CD4-positive, alpha-beta T cell treated with Interleukin-1 beta for 1 hour (primary cell): ENCODE data around the gene EFNA5.
"Not testable (repeated sequence)": the region's sequence is repeated elsewhere in the genome, so short reads cannot be mapped to it uniquely, and the experiment has no call there.

Experiments used
- DNase-seq, 2 donors: peaks; one replicate each; pipeline ENCODE4 v3.0.0-alpha.2; 2020 to 2022

EFNA5 gene

DNA sequence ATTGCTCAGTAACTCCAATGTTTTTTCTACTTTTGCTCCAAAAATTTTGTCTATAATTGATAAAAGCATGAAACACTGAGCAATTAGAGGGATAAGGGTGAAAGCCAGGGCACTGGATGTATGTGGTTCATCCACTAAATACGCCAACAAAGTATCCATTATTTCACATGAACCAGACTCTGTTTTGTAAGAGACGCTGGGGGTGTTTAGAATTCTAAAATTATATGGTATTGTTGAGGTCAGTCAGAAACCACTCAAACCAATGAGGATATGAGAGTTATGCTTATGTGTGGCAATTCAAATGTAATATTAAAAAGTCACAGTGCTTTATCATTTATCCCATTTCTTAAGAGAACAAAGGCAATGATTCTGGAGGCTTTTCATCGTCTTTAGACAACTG lies 220.2 kb downstream of the EFNA5 start:
- no peak for DNase-seq

- no peak for DNase-seq
These were observed 221.4 kb downstream of the EFNA5 start for GRCh38 chr5:107449369-107449768.

- DNase-seq: no peak
These were observed 223.2 kb downstream of the EFNA5 start for GRCh38 chr5:107447587-107447986.

GRCh38 chr5:107446972-107447371 lies 223.8 kb downstream of the EFNA5 start:
- no peak for DNase-seq

DNA sequence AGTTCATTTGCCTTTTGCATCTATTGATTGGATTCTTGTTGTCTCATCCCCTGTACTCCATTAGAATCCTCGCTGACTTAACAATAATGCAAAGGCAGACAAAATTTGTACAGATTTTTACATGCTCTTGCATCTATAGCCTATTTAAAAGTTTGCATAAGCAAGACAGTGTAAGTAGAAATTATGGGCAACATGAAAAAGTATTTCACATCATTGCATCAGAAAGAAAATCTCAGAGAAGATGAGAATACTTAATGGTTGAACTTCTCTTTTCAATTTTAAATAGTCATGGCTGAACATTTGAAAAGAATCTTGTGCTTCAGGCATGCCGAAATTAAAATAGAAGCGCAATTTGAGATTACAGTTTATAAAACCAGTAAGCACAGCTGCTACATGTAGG lies 226.4 kb downstream of the EFNA5 start:
- DNase-seq: no peak

GRCh38 chr5:107443897-107444296 lies 226.8 kb downstream of the EFNA5 start:
- DNase-seq: no peak

- DNase-seq: no peak
These were observed 228.3 kb downstream of the EFNA5 start for GRCh38 chr5:107442452-107442851.

- DNase-seq: no peak
These were observed 230.9 kb downstream of the EFNA5 start for GRCh38 chr5:107439832-107440231.

GRCh38 chr5:107437986-107438510 lies 232.7 kb downstream of the EFNA5 start:
- DNase-seq: no peak

GRCh38 chr5:107437154-107437553 lies 233.6 kb downstream of the EFNA5 start:
- no peak for DNase-seq

- no peak for DNase-seq
These were observed 234.5 kb downstream of the EFNA5 start for GRCh38 chr5:107436201-107436600.

DNA sequence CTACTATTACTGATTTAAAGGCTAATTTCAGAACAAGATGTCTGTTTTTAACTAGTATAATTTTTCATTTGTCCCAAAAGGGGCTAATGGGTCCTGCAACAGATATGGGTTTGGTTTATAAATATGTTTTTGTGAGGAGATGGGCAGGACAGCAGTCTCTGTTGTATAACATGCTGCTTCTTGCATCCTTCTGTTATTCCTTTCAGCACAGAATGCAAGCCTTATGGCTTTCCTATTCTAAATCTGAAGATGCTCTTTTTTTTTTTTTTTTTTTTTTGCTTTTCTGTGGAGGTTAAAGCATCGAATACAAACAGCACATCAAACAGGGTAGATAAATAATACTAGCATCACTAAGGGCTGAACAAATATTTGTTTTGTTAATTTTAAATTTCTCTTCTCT lies 235.7 kb downstream of the EFNA5 start:
- DNase-seq: no peak

- not testable (repeated sequence) for DNase-seq
These were observed 237.1 kb downstream of the EFNA5 start for GRCh38 chr5:107433646-107434045.

DNA sequence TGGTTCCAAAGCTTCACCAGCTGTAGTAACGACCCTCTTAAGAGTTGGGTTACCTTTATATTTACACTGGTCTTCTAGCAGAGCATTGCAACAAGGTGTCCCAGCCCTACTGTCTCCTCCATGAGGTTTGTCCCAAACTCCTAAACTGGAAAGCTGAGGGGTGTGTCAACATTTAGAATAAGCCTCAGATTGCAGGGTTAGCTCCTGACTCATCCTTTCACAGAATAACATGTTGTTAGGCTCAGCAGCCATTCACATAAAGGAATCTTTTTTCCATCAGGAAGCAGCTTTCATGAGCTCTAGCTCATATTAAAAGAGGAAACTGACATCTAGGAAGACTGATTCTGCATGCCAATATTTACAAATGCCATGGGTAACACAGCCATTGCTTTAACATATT lies 238.7 kb downstream of the EFNA5 start:
- no peak for DNase-seq

- no peak for DNase-seq
These were observed 239.2 kb downstream of the EFNA5 start for GRCh38 chr5:107431536-107431935.

DNA sequence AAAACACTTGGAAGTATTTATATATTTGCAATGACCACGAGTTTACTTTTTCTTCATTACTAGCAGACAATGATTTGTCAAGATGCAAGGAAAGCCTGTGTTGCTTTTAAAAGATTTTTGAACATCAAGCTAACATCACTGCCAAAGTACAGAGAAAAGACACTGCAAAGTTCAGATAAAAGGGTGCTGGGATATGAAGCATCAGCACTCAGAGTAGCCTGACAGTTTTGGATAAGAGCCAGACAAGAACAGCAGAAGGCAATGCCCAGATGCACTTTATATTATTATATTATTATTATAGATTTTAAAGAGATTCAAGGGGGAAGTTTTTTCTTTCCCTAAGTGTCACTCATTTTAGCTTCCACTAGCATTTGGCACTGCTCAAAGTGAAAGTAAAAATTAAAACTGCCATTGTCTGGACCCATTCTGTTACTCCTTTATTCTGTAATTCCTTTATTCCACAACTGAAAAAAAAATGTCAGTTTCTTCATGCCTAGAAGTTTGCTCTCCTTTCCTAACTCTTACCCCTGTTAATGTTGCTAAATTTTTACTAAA lies 240.6 kb downstream of the EFNA5 start:
- no peak for DNase-seq

GRCh38 chr5:107428303-107428813 lies 242.4 kb downstream of the EFNA5 start:
- no peak for DNase-seq

- DNase-seq: no peak
These were observed 243.9 kb downstream of the EFNA5 start for GRCh38 chr5:107426872-107427271.

GRCh38 chr5:107426209-107426608 lies 244.5 kb downstream of the EFNA5 start:
- DNase-seq: no peak

DNA sequence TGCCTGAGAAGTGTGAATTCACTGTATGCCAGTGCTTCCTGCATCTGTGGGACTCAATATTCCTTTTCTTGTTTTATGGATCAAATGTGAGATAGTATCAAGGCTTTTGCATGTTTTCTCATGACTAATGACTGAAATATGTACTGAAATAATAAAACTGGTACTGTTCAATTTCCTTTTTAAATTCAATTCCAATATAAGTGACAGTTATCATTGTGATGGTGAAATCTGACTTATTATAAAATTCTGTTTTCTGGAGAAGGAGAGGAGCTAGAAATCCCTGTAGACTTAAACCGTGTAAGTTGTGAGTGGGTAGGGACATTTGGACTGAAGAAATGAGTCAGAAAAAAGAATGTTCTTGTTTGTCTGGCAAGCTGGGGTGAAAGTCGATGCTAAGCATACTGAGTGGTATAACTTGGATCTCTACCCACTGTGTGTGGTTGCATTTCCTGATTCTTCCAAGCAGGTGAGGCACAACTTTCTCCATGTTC lies 245.2 kb downstream of the EFNA5 start:
- DNase-seq: no peak

GRCh38 chr5:107424491-107424890 lies 246.2 kb downstream of the EFNA5 start:
- no peak for DNase-seq

DNA sequence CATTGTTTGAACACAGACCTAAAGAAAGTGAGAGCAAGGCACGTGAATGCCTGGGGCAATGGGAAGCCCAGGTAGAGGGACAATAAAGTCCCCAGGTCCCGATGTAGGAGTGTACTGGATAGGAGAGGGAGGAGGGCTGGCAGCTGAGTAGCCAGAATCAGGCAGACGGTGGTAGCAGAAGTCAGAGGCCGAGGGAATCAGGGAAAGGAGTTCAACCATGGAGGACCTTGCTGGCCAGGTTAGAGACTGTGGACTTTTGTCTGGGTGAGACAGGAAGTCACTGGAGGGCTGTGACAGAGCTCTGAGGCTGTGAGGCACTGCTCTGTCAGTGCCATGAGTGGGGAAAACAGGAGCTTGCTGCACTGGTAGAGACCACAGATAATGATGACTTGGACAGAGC lies 248.2 kb downstream of the EFNA5 start:
- DNase-seq: no peak

GRCh38 chr5:107419498-107419897 lies 251.2 kb downstream of the EFNA5 start:
- DNase-seq: no peak

GRCh38 chr5:107418902-107419301 lies 251.8 kb downstream of the EFNA5 start:
- DNase-seq: no peak

GRCh38 chr5:107418071-107418470 lies 252.7 kb downstream of the EFNA5 start:
- DNase-seq: no peak
